Thoracic aorta (tissue), 2 donors: ENCODE results near the gene RARB. TPM values are rescaled to one million over a fixed set of nuclear protein-coding genes. Genes with fewer than 3 reads are reported as not detected.

Source experiments
- ATAC-seq: fragments of 150-250 bp; one replicate; pipeline ENCODE4 v1.8.0; 2017; ENCODE audit warnings: low read depth; ENCODE audit not compliant: insufficient number of reproducible peaks, low FRiP score
- DNase-seq: peaks from one replicate; pipeline ENCODE4 v3.0.0-alpha.2; 2020; ENCODE audit warnings: low spot score
- H3K27ac ChIP-seq, 2 donors: fragments of 200-600 bp; sonication (generic); 1 replicate in 1 of 2; 2 replicates in 1 of 2; pipeline ENCODE4 v1.5.1; 2016; ENCODE audit warnings: mild to moderate bottlenecking in 2 of 2, moderate library complexity in 2 of 2
- H3K27me3 ChIP-seq: fragments of 200-600 bp; sonication (generic); replicated peaks from 2 replicates; pipeline ENCODE4 v1.6.0; 2016; ENCODE audit warnings: mild to moderate bottlenecking; ENCODE audit not compliant: insufficient read depth
- H3K36me3 ChIP-seq: fragments of 200-600 bp; sonication (generic); one replicate; pipeline ENCODE4 v1.5.1; 2016
- H3K4me1 ChIP-seq, 2 donors: fragments of 200-600 bp; sonication (generic); 1 replicate in 1 of 2; 2 replicates in 1 of 2; pipeline versions ENCODE4 v1.5.1 to v1.6.0; 2016; ENCODE audit warnings: low read depth in 2 of 2, mild to moderate bottlenecking in 1 of 2; ENCODE audit not compliant: control insufficient read depth in 1 of 2
- H3K4me3 ChIP-seq: fragments of 200-600 bp; sonication (generic); 2 replicates; pipeline ENCODE4 v1.5.1; 2016; ENCODE audit warnings: mild to moderate bottlenecking
- H3K9me3 ChIP-seq: fragments of 200-600 bp; sonication (generic); 2 replicates; pipeline ENCODE4 v1.5.1; 2016
- total RNA-seq, 2 donors: library from RNA; depleted of rRNA; stranded (reverse); fragments of >200 nt; gene quantifications; one replicate each; pipeline versions ENCODE4 v1.1.0 to v1.2.3, GENCODE V29; 2016
- TF ChIP-seq, protein P1 (sequence below): fragments of 200-600 bp; sonication (generic); IDR thresholded peaks from one replicate; pipeline ENCODE4 v1.5.1; 2019; ENCODE audit warnings: antibody characterized with exemption

RARB gene
- total RNA-seq, 2 donors from 2014 or later, result 3.8 to 12.3 TPM

- Histone ChIP-seq H3K9me3 (no peaks in the 10 kb centered on the region), H3K27ac (no peak overlapping the region), H3K27me3 (no peaks in the 10 kb centered on the region), H3K4me1 (peaks cover 23 to 53% of the 10 kb centered on the region in 2 donors), H3K36me3 (no peaks in the 10 kb centered on the region), H3K4me3 (no peak overlapping the region)
- ATAC-seq (no peak), DNase-seq (no peak)
- TF ChIP-seq, protein P1, sequence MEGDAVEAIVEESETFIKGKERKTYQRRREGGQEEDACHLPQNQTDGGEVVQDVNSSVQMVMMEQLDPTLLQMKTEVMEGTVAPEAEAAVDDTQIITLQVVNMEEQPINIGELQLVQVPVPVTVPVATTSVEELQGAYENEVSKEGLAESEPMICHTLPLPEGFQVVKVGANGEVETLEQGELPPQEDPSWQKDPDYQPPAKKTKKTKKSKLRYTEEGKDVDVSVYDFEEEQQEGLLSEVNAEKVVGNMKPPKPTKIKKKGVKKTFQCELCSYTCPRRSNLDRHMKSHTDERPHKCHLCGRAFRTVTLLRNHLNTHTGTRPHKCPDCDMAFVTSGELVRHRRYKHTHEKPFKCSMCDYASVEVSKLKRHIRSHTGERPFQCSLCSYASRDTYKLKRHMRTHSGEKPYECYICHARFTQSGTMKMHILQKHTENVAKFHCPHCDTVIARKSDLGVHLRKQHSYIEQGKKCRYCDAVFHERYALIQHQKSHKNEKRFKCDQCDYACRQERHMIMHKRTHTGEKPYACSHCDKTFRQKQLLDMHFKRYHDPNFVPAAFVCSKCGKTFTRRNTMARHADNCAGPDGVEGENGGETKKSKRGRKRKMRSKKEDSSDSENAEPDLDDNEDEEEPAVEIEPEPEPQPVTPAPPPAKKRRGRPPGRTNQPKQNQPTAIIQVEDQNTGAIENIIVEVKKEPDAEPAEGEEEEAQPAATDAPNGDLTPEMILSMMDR, result no peak
Observed at GRCh38 chr3:25452192-25452591, 24.1 kb downstream of the RARB start.

DNA sequence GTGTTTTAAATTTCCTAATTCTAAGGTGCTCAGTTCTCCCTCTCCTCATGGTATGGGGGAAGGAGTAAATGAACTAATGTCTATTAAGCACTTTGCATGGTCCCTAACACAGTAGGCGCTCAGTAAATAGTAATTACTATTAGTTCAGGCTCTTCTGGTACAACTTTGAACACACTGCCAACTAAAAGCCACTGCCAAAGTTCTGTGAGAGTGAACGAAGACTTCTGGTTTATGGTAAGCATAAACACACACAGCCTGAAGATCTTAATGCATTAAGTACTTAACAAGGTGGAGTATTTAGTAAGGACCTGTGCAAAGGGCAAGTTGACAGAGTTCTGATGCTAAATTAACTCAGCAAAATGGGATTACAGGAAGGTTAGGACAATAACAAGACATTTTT lies 24.7 kb downstream of the RARB start:
- H3K36me3 ChIP-seq, result no peaks in the 10 kb centered on the region
- H3K4me1 ChIP-seq, result peaks cover 26 to 58% of the 10 kb centered on the region in 2 donors
- TF ChIP-seq, protein P1, result no peak
- ATAC-seq, result no peak
- H3K27ac ChIP-seq, result peak overlapping the region in 1 of 2 donors; percentile 24
- H3K9me3 ChIP-seq, result no peaks in the 10 kb centered on the region
- no peaks in the 10 kb centered on the region for H3K27me3 ChIP-seq
- no peak overlapping the region for H3K4me3 ChIP-seq
- DNase-seq, result no peak

DNA sequence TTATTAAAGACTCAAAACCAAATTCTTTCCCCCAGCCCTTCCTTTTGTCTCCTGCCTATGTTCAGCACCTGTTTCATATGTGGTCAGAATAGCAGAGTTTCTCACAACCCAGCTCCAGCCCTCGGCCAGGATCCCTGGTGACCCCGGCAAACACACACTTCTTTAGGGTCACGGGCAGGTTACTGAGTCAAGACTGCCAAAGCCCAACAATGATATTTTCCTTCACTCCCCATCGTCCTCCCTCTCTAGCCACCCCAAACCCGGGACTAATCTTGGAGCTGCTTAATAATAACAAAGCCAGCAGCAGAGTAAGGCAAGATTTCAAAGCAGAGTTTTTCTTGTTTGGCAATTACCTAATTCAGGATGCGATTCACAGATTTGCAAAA lies 25.5 kb downstream of the RARB start:
- H3K9me3 ChIP-seq, result no peaks in the 10 kb centered on the region
- H3K4me1 ChIP-seq, result peaks cover 32 to 63% of the 10 kb centered on the region in 2 donors
- H3K27ac ChIP-seq, result peak overlapping the region; percentile 62 to 64
- H3K36me3 ChIP-seq, result no peaks in the 10 kb centered on the region
- peak overlapping the region; percentile 39 for H3K4me3 ChIP-seq
- DNase-seq, result no peak
- no peaks in the 10 kb centered on the region for H3K27me3 ChIP-seq
- TF ChIP-seq, protein P1, result no peak
- no peak for ATAC-seq

DNA sequence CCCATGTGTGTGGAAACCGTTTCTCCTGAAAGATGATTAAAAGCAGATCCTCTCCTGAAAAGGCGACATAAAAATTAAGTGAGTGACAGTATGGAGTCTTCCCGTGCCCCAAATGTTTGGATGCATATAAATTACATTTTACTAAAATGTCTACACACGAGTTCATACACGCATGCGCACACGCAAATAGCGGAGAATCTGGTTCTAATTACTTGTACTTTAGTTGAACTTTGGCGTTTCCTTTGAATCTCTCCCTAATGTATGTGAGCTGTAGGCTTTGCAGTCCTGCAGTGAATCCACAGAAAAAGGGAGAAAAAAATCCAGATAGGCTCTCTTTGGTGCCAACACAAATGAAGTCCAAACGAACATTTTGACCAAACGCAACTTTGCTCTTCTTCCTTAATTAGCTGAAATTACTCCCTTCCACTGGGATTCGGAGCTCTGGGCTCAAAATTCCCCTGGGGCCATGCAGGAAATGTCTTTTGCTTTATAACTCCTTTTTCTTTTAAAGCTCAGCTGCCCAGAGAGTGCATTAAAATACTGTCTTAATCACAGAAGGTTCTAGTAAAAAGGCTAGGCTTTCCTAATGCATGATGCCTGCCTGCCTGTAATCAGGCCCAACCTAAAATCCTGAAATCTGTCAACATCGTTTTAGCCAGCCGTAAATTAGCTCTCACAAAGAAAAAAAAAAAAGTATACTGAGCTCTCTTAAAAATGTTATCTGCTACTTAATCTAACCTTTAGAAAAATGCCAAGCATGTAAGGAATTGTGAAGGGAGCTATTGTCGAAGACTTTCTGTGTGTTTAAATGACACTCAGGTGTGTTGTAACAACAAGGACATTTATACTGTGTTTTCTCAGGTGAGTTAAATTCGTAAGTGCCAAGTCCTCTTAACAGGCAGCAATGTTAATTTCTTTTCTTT lies 26.2 kb downstream of the RARB start:
- TF ChIP-seq, protein P1, result no peak
- H3K4me3 ChIP-seq, result peak overlapping the region; percentile 39
- peaks cover 33 to 61% of the 10 kb centered on the region in 2 donors for H3K4me1 ChIP-seq
- no peaks in the 10 kb centered on the region for H3K9me3 ChIP-seq
- ATAC-seq (no peak), DNase-seq (no peak)
- H3K27me3 ChIP-seq, result no peaks in the 10 kb centered on the region
- H3K27ac ChIP-seq, result peak overlapping the region; percentile 62 to 64
- no peaks in the 10 kb centered on the region for H3K36me3 ChIP-seq

GRCh38 chr3:25455441-25456132 lies 27.5 kb downstream of the RARB start:
- peaks cover 33 to 55% of the 10 kb centered on the region in 2 donors for H3K4me1 ChIP-seq
- TF ChIP-seq, protein P1, result no peak
- peak overlapping the region; percentile 39 for H3K4me3 ChIP-seq
- H3K27me3 ChIP-seq, result no peaks in the 10 kb centered on the region
- H3K36me3 ChIP-seq, result no peaks in the 10 kb centered on the region
- no peaks in the 10 kb centered on the region for H3K9me3 ChIP-seq
- DNase-seq, result no peak
- H3K27ac ChIP-seq, result peak overlapping the region; percentile 50 to 62
- peak; percentile 29 for ATAC-seq
